Measurements from ENCODE around the gene PFDN5.

Gene PFDN5

GRCh38 chr12:53295070-53295890 lies at the start of gene PFDN5:
TSS of gene PFDN5 (plus strand) at chr12:53295542. CDS start at chr12:53295568, 26 bp downstream.
- H3K36me3 Mint-ChIP-seq, result peaks cover 94% of the 10 kb centered on the region
- ATAC-seq (peak; percentile 92), DNase-seq (ENCODE audit: low spot score in 2 of 2) (peak; percentile 73 to 90)
- peaks cover 49% of the 10 kb centered on the region for H3K4me1 Mint-ChIP-seq
- no peaks in the 10 kb centered on the region for H3K9me3 Mint-ChIP-seq
- peak within 1 kb of the TSS; percentile 91 for H3K4me3 Mint-ChIP-seq
- H3K27ac Mint-ChIP-seq, result peak within 1 kb of the TSS; percentile 97

GRCh38 chr12:53251477-53252348 lies 43.6 kb upstream of the PFDN5 start:
- peak overlapping the region; percentile 91 for H3K27ac Mint-ChIP-seq
- ATAC-seq (peak; percentile 88), DNase-seq (ENCODE audit: low spot score in 2 of 2) (peak; percentile 63 to 87)
- no peaks in the 10 kb centered on the region for H3K9me3 Mint-ChIP-seq
- peaks cover 11% of the 10 kb centered on the region for H3K36me3 Mint-ChIP-seq
- H3K4me3 Mint-ChIP-seq, result peak overlapping the region; percentile 90
- H3K4me1 Mint-ChIP-seq, result peaks cover 39% of the 10 kb centered on the region

GRCh38 chr12:53252349-53252916 lies 42.9 kb upstream of the PFDN5 start:
- ATAC-seq (peak; percentile 23), DNase-seq (ENCODE audit: low spot score in 2 of 2) (no peak)
- Mint-ChIP-seq H3K36me3 (peaks cover 11% of the 10 kb centered on the region), H3K27ac (peak overlapping the region; percentile 91), H3K4me1 (peaks cover 39% of the 10 kb centered on the region), H3K4me3 (peak overlapping the region; percentile 90), H3K9me3 (no peaks in the 10 kb centered on the region)

- Mint-ChIP-seq H3K4me1 (peaks cover 39% of the 10 kb centered on the region), H3K36me3 (peaks cover 11% of the 10 kb centered on the region)
These were observed 42.0 kb upstream of the PFDN5 start for GRCh38 chr12:53253298-53253697.

GRCh38 chr12:53254816-53255545 lies 40.4 kb upstream of the PFDN5 start:
- ATAC-seq, result no peak
- Mint-ChIP-seq H3K36me3 (peaks cover 11% of the 10 kb centered on the region), H3K27ac (peak overlapping the region; percentile 74), H3K9me3 (no peaks in the 10 kb centered on the region), H3K4me1 (peaks cover 39% of the 10 kb centered on the region), H3K4me3 (no peak overlapping the region)
- no peak for DNase-seq (ENCODE audit: low spot score in 2 of 2)

More at GRCh38 chr12:53253298-53253697, 42.0 kb upstream of the PFDN5 start:
- Mint-ChIP-seq H3K27ac (peak overlapping the region; percentile 91), H3K9me3 (no peaks in the 10 kb centered on the region), H3K4me3 (peak overlapping the region; percentile 90)
- no peak for DNase-seq (ENCODE audit: low spot score in 2 of 2)
- ATAC-seq, result no peak

- Mint-ChIP-seq H3K36me3 (peaks cover 11% of the 10 kb centered on the region), H3K4me3 (no peak overlapping the region), H3K4me1 (peaks cover 31% of the 10 kb centered on the region), H3K27ac (peak overlapping the region; percentile 74), H3K9me3 (no peaks in the 10 kb centered on the region)
- DNase-seq (ENCODE audit: low spot score in 2 of 2) (no peak), ATAC-seq (no peak)
These were observed 39.3 kb upstream of the PFDN5 start for GRCh38 chr12:53255996-53256395.

GRCh38 chr12:53258541-53259539 lies 36.5 kb upstream of the PFDN5 start:
- Mint-ChIP-seq H3K4me1 (peaks cover 11% of the 10 kb centered on the region), H3K27ac (peak overlapping the region; percentile 77), H3K4me3 (no peak overlapping the region), H3K36me3 (peaks cover 11% of the 10 kb centered on the region), H3K9me3 (no peaks in the 10 kb centered on the region)
- DNase-seq (ENCODE audit: low spot score in 2 of 2), result no peak
- ATAC-seq, result no peak

- H3K4me3 Mint-ChIP-seq, result no peak overlapping the region
- no peaks in the 10 kb centered on the region for H3K9me3 Mint-ChIP-seq
- no peak overlapping the region for H3K27ac Mint-ChIP-seq
- ATAC-seq (no peak), DNase-seq (ENCODE audit: low spot score in 2 of 2) (no peak)
- peaks cover 1% of the 10 kb centered on the region for H3K36me3 Mint-ChIP-seq
- H3K4me1 Mint-ChIP-seq, result peaks cover 7% of the 10 kb centered on the region
These were observed 35.5 kb upstream of the PFDN5 start for GRCh38 chr12:53259891-53260290.

GRCh38 chr12:53265783-53266182 lies 29.6 kb upstream of the PFDN5 start:
- ATAC-seq (no peak), DNase-seq (ENCODE audit: low spot score in 2 of 2) (no peak)
- Mint-ChIP-seq H3K9me3 (no peaks in the 10 kb centered on the region), H3K36me3 (peaks cover 34% of the 10 kb centered on the region), H3K4me3 (no peak overlapping the region), H3K4me1 (peaks cover 35% of the 10 kb centered on the region), H3K27ac (no peak overlapping the region)

- H3K36me3 Mint-ChIP-seq, result peaks cover 51% of the 10 kb centered on the region
- peak overlapping the region; percentile 99 for H3K27ac Mint-ChIP-seq
- no peaks in the 10 kb centered on the region for H3K9me3 Mint-ChIP-seq
- peak overlapping the region; percentile 99 for H3K4me3 Mint-ChIP-seq
- DNase-seq (ENCODE audit: low spot score in 2 of 2) (peak; percentile 12 to 59), ATAC-seq (peak; percentile 66)
- H3K4me1 Mint-ChIP-seq, result peaks cover 42% of the 10 kb centered on the region
These were observed 27.9 kb upstream of the PFDN5 start for GRCh38 chr12:53267306-53267998.

GRCh38 chr12:53267999-53268629 lies 27.2 kb upstream of the PFDN5 start, which contains the start of gene ESPL1:
TSS of gene ESPL1 (plus strand) at chr12:53268299. CDS start at chr12:53268767, 468 bp downstream.
- Mint-ChIP-seq H3K36me3 (peaks cover 58% of the 10 kb centered on the region), H3K27ac (peak within 1 kb of the TSS; percentile 99), H3K4me3 (peak within 1 kb of the TSS; percentile 99), H3K4me1 (peaks cover 44% of the 10 kb centered on the region), H3K9me3 (no peaks in the 10 kb centered on the region)
- peak; percentile 91 for ATAC-seq
- peak; percentile 81 to 93 for DNase-seq (ENCODE audit: low spot score in 2 of 2)

- Mint-ChIP-seq H3K36me3 (peaks cover 66% of the 10 kb centered on the region), H3K4me1 (peaks cover 44% of the 10 kb centered on the region), H3K4me3 (peak overlapping the region; percentile 99), H3K27ac (peak overlapping the region; percentile 99), H3K9me3 (no peaks in the 10 kb centered on the region)
- ATAC-seq (no peak), DNase-seq (ENCODE audit: low spot score in 2 of 2) (no peak)
These were observed 26.4 kb upstream of the PFDN5 start for GRCh38 chr12:53268630-53269562.
